Activated CD4-positive, alpha-beta T cell treated with anti-CD3 and anti-CD28 coated beads for 1 hour (primary cell): Measurements from ENCODE around the gene MELTF.
"Not testable (repeated sequence)": the region's sequence is repeated elsewhere in the genome, so short reads cannot be mapped to it uniquely, and the experiment has no call there.

Experiments used
- DNase-seq: peaks from one replicate; pipeline ENCODE4 v3.0.0-alpha.2; 2020

The MELTF gene

DNA sequence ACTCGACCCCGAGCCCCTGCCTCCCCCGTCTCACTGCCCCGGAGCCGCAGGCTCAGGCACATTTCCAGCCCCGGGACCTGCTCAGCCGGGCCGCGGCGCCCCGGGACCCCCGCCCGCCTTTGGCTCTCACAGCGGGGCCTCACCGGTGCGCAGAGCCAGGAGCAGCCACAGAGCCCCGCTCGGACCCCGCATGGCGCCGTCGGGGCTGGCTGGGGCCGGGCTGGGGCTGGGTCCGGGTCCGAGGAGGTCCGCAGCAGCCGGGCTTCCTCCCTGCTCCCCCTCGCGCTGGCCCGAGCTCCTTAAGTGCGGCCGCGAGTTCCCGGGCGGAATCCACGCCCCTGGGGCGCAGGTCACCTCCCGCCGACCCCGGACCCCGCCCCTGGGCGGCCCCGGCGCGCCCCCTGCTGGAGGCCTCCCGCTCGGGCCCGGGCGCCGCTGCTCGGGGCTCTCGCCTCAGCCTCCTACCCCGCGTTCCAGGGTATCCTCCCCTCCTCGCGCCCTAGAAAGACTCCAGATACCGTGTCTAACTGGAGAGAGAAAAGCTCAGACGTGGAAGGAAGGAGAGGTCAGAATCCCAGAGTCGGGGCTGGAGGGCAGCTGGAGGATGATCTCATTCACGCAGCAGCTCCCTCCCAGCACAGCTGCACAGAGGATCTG, at the start of gene MELTF:
Gene MELTF (minus strand): TSS at position 307 of the 657 bp plus-strand sequence. CDS start 115 bp downstream, at position 192.
- peak; percentile 50 for DNase-seq

- DNase-seq: no peak
Measured at GRCh38 chr3:197076415-197076814, 46.8 kb upstream of the MELTF start.

DNA sequence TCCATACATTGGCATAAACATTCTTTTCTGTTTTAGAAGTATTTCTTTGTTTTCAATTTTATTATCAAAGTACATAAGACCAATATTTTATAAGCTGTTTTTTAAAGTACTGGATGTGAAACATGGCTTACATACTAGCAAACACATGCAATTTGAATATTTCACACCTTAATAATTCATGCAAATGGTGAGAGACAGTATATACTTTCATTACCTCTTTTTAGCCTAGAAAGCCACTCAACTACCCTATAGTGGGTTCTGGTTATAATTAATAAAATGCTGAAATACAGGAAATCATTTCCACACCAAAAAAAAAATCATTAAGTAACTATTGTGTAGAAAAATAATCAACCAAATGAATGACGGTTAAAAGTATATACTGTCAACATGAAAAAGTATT, 38.5 kb upstream of the MELTF start:
- DNase-seq: no peak

- DNase-seq: no peak
Measured at GRCh38 chr3:197064771-197065170, 35.2 kb upstream of the MELTF start.

DNA sequence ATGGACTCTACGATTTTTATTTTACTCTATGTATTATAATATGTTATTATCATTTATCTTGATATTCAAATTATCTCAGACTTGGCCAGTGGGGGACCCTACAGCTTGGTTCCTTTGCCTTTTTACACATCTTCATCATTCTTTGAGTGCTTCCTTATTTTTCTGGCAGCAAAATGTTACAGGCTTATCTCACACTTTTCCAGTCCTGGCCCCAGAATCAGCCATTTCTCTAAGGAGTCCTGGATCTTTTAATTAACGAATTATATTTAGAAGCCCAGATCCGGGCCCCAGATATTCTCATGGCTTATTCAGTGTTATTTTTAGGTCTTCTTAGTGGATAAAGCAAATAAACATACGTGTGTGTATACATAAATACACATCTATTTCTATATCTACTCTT, 32.8 kb upstream of the MELTF start:
- DNase-seq: no peak

DNA sequence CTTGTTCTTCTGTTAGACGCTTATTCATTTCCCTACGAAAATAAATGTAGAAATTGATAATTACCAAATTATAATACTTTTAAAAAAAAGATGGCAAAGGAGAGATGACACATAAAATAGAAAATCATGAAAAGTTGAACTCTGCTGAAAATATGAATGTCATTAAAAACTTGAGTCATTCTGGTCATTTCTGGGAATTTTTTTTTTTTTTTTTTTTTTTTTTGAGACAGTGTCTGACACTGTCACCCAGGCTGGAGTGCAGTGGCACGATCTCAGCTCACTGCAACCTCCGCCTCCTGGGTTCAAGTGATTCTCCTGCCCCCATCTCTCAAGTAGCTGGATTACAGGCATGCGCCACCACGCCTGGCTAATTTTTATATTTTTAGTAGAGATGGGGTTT, 22.0 kb upstream of the MELTF start:
- not testable (repeated sequence) for DNase-seq

- no peak for DNase-seq
Measured at GRCh38 chr3:197050511-197050910, 20.9 kb upstream of the MELTF start.

GRCh38 chr3:197042539-197042938, 12.9 kb upstream of the MELTF start:
- DNase-seq: no peak

- no peak for DNase-seq
Measured at GRCh38 chr3:197041875-197042488, 12.4 kb upstream of the MELTF start.

DNA sequence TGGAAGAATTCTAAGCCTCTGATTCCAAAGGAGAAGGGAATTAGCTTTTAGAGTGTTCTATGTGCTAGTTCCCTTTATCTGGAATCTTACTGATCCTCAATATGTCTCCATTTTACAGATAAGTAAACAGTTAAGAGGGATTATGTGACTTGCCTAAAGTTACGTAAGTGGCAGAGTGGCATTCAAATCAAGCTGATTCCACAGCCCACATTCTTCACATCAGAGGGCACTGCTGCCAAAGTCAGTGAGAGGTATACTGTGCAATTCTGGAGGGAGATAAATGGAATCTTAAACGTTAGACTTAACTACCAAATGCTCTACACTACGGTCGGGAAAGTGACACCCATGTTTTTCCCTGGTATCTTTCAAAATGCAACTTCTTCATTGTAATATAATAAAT, 11.0 kb upstream of the MELTF start:
- DNase-seq: no peak

DNA sequence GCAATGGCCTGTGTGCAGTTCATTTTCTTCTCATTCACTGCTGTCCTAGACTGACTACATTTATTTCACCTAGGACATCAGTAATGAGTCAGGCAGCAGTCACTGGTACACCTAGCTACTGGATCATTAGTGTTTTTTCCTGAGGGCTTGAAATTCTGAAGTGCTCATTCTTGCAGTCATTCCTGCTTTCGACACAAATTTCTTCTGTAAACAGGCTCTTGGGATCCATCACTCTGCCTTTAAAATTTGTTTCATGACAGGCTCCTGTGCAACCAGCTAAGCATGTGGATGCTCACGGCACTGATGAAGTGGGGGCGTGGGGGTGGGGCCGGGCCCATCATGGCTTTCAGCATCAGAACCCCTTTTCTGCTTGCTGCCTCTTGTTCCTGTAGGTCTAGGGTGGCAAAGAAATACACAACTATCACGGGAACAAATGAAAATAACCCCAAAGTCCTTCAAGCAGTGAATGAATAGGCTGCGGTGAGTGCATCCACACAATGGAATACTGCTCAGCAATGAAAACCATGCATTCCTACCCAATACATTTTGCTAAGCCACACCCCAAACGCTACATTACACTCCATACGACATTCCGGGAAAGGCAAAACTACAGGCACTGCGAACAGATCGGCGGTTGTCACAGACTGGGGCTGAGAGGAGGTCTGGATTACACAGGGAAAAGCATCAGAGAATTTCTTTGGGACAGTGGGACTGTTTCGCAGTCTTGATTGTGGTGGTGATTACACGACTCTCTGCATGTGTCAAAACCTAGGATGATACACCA, 9.3 kb upstream of the MELTF start:
- DNase-seq: no peak

GRCh38 chr3:197035577-197035976, 6.0 kb upstream of the MELTF start:
- no peak for DNase-seq

- DNase-seq: not testable (repeated sequence)
Measured at GRCh38 chr3:197034778-197035177, 5.2 kb upstream of the MELTF start.

DNA sequence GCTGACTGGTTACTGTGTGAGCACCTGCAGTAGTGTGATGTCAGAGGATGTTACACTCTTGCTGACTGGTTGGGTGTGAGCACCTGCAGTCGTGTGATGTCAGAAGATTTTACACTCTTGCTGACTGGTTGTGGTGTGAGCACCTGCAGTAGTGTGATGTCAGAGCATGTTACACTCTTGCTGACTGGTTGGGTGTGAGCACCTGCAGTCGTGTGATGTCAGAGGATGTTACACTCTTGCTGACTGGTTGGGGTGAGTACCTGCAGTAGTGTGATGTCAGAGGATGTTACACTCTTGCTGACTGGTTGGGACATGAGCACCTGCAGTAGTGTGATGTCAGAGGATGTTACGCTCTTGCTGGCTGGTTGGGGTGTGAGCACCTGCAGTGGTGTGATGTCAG, 4.1 kb upstream of the MELTF start:
- not testable (repeated sequence) for DNase-seq

DNA sequence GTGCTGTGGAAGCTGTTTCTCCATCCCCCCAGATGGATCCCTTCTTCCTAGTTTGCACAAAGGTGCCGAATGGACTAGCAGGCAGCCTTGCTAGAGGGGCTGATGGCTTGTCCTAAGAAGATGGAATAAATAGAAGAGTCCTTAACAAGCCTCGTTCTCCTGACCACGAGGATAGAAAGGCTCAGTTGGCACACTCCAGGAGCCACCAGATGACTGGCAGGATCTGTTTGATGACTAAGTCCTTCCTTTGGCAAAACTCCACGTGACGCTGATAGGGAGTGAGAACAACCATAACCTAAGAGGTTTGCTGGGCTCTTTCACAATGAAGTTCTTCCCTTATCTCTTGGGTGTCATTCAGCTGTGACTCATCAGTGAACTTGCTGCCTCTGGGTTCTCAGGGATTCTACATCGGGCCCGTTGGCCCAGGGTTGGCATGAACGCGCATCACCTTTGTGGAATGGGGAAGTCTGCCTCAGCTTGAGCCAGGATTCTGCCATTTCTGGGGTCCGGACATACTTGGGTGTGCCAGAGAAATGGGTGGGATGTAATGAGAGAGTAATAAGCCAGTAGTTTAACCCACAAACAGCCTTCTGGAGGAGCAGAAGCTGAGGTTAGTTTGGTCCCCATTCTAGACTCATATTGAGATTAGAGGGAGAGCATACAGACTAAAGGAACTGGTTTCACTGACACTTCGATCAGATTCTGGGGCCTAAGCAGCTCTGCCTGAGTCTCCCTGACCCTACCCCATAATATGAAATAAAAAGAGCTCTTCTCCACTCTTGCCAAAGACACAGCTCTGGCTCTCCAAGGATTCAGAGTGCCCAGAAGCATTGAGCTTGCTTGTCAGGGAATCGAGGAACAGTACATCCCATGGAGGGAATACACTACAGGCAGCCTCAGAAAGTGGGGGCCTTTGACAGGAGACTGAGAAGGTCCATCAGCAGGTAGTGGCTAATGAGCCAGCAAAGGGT, 2.0 kb upstream of the MELTF start:
- DNase-seq: no peak

- DNase-seq: no peak
Measured at GRCh38 chr3:197030379-197031314, 1.0 kb upstream of the MELTF start.

DNA sequence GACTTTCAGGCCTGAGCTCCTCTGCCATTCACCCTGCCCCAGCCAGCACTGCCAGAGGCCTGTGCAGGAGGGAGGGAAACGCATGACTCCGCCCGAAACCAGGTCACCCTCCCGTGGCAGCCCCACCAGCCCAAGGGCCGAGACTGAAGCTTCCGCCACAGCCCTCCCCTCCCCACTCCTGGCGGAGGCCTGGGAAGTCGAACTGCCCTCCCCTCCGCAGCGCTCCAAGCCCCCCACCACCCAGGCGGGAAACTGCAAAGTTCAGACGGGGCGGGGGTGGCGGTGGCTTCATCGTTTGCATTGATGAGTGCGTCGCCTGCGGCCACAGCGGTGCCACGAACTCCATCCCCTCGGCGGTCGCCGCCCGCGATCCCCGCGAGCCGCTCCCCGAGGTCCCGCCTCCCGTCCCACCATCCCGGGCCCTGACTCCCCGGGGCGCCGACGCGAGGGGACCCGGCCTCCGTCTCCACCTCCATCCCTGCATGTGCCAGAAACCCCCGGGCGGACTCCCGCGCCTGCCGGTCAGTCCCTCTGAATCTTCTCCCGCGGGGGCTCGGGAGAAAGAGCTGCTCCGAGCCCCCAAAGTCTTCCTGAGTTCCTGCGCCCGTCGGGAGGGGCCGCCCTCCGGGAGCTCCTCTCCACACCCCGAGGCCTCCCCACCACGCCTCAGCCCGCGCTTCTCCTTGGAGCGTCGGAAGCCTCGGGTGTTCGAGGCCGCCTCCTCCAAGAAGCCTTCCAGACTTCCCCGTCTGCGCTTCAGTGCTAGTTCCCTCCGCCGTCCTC, 698 bp downstream of the MELTF start:
- no peak for DNase-seq

DNA sequence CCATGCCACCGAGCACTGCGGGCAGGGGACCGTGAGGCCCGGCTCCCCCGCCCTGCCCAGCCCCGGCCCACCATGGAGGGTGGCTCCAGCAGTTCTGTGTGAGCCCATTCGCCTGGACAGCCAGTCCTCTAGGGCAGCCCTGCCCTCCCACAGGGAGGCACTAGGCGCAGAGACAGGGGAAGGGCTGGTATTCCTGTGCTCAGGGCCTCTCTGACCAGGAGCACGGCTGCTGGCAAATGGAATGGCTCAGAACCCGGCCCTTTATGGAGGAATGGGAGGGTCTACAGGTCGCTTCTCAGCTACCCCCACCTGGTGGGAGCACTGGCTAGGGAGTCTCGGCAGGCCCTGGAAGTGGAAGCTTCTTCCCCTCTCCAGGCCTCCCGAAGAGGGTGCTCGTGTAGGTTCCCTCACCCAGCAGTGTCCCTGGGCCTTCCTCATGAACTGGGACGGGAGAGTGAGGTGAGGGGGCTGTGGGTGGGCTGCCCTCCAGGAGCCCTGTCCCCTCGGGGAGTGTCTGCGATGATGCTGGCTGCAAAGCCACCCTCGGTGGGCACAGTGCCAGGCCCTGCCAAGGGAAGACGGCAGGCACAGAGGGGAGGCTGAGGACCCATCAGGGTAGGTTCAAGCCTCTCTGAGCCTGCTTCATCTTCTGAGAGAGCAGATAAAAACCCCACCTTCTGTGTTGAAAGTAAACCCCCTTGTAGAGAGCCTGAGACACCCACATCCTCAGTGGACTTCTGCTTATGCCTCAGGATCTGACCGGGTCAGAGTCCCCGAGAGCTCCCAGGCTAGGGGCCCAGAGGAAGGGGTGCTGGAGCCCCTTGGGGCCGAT, 1.5 kb downstream of the MELTF start:
- no peak for DNase-seq

- no peak for DNase-seq
Measured at GRCh38 chr3:197027151-197027895, 2.3 kb downstream of the MELTF start.
